Embryonic facial prominence (tissue), 1 donor: ENCODE data around the gene ZFAND6.
A peak's percentile ranks its signal among the peaks of the same experiment; 100 is the strongest.
"Not testable (repeated sequence)": the region's sequence is repeated elsewhere in the genome, so short reads cannot be mapped to it uniquely, and the experiment has no call there.

Experiments
- DNase-seq: peaks from one replicate; pipeline ENCODE4 v3.0.0-alpha.2; 2016; ENCODE audit errors: extremely low spot score

The ZFAND6 gene

DNA sequence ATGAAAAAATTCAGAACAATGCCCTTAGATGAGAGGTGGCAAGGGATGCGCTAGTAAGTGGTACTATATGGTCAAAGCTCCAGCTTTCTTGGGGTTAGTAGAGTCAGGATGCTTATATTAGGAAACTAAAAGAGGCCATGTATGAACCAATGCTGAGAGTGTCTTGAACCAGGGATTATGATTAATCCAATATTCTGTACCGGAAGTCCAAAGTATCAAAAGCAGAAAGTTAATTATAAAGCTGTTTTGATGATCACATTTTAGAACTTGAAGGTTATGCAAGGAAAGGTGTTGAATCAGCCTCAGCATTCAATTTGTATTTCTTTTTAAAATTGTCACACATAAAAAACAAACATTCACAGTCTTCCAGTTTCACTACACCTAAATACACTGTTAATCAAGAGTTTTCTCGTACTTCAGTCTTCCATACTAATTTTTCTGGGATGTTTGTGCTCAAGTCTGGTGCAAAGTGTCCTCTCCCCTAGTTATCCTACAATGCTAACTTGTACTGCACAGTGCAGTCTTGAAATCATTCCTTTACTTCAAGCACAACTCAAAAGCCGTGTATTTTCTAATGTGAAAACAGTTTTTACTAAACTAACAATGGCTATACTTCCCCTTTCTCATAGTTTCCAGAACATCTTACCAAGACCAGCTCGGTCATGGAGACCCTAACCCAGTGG is 82.6 kb downstream of the ZFAND6 start:
- DNase-seq = no peak

DNA sequence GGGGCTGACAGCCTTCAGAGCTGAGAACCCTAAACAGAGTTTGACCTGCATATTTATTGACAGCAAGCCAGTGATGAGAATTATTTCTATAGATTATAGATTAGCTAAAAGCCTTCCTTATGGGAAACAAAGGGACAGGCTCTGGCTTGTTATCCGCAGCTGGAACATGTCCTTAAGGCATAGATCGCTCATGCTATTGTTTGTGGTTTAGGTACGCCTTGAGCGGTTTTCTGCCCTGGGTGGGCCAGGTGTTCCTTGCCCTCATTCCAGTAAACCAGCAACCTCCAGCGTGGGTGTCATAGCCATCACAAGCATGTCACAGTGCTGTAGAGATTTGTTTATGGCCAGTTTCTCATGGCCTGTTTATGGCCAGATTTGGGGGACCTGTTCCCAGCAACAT is 83.2 kb downstream of the ZFAND6 start:
- DNase-seq = no peak

- DNase-seq = no peak
These were observed 91.7 kb downstream of the ZFAND6 start for GRCh38 chr15:80151148-80151547.

- DNase-seq = no peak
These were observed 92.1 kb downstream of the ZFAND6 start for GRCh38 chr15:80151576-80151975.

DNA sequence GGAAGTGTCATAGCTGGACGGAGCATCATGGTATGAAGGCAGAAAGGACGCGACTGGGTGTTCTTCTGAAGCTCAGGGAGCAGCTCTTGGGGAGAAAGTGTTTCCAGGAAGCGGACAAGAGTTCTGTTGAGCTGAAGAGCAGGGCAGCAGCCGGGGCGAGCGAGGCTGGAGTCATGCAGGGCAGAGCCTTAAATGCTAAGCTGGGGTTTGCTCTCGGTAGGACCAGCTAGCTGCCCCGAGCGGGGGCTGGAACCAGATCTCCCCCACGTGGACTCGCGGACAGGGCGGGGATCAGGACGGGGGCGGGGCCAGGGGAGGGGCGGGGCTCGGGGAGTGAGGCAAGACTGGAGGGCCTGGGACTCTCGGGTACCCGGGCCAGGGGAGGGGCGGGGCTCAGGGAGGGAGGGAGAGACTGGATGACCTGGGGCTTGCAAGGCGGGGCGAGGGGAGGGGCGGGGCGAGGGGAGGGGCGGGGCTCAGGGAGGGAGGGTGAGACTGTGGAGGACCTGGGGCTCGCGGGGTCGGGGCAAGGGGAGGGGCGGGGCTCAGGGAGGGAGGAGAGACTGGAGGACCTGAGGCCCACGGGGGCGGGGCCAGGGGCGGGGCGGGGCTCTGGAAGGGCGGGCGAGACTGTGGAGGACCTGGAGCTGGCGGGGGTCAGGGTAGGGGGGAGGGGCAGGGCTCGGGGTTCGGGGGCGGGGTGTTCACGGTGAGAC is 92.9 kb downstream of the ZFAND6 start:
- DNase-seq = peak; percentile 53

- no peak for DNase-seq
These were observed 93.7 kb downstream of the ZFAND6 start, which contains the start of gene FAH for GRCh38 chr15:80152896-80153876. FAH (plus strand) TSS chr15:80152999; CDS start chr15:80153055, 56 bp downstream.

DNA sequence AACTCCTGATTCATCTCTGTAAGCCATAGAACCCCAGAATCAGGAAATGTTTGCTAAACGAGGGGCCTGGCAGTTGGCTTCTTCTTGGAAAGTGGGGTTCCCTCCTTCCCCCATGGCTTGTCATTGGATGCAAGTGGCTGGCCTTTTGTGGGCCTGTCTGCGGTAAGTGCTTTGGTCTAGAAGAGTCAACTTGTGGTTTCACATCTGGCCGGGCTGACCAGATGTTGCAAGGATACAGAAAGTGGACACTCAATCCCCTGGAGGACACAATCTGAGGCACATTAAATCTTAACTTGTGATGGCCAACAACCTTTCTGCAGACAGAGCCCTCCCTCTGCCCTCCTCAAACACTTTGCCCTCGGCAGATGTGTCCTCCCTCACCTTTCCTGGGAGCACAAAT is 94.4 kb downstream of the ZFAND6 start:
- DNase-seq = no peak

DNA sequence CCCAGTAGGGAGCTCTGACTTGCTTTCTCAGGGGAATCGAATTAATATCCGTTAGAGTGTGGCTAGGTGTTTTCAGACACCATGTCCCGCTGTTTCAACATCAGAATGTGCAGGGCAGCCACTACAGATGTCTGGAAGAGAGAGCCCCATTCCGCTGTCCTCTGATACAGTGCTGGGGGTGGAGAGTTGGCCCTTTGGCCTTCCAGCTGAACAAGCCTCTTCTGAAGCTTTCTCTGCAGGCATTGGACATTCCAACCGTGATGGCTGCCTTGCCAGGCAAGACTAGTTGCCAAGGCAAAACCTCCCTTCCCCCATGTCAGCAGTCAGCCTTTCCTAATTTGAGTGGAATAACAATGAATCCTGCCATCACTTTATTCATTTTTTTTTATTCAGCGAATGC is 94.9 kb downstream of the ZFAND6 start:
- DNase-seq = no peak

DNA sequence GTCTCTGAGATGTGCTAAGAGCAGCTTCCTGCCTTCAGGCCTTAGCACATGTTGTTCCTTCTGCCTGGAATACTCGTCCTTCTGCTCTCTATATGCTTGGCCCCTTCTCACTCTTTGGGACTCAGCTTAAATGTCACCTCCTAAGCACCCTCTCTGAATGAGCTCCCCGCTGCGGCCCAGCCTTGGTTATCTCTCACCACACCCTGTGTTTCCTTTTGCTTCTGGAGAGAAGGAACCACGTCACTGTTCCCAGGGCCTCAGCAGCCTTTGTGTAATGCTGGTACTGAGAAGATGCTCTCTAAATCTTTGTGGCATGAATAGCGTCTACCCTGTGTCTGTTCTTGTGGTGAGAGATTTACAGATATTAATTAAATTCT is 95.5 kb downstream of the ZFAND6 start:
- DNase-seq = no peak

DNA sequence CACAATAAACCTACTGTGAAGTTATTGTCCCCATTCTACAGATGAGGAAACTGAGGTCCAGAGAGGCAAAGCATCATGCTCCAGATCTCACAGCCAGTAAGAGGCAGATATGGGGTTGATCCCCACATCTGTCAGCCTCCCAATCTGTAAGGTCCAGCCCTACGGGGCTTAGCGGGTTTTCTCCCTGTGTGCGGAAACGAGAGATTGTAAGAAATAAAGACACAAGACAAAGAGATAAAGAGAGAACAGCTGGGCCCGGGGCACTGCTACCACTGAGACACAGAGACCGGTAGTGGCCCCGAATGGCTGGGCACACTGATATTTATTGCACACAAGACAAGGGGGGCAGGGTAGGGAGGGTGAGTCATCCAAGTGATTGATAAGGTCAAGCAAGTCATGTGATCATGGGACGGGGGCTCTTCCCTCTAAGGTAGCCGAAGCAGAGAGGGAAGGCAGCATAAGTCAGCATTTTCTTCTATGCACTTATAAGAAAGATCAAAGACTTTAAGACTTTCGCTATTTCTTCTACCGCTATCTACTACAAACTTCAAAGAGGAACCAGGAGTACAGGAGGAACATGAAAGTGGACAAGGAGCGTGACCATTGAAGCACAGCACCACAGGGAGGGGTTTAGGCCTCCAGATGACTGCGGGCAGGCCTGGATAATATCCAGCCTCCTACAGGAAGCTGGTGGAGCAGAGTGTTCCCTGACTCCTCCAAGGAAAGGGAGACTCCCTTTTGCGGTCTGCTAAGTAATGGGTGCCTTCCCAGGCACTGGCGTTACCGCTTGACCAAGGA is 96.1 kb downstream of the ZFAND6 start:
- DNase-seq = not testable (repeated sequence)

GRCh38 chr15:80156176-80156720 is 96.8 kb downstream of the ZFAND6 start:
- no peak for DNase-seq

DNA sequence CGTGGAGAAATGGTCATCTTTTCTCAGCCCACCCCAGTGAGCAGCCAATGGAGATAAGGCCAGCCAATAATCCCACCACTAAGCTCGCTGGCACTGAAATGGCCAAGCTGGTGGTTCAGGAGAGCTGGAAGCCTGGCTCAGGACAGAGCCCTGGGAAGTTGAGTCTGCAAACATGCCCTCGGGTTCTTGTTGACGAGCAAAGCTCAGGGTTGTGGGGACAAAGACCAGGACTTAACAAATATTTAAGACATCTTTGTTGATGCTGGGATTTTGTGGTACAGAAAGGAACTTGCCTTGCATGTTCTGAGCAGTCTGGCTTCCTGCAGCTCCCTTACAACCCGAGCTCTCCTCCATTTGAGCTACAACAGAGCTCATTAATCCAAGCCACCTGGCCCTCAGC is 97.7 kb downstream of the ZFAND6 start:
- no peak for DNase-seq

DNA sequence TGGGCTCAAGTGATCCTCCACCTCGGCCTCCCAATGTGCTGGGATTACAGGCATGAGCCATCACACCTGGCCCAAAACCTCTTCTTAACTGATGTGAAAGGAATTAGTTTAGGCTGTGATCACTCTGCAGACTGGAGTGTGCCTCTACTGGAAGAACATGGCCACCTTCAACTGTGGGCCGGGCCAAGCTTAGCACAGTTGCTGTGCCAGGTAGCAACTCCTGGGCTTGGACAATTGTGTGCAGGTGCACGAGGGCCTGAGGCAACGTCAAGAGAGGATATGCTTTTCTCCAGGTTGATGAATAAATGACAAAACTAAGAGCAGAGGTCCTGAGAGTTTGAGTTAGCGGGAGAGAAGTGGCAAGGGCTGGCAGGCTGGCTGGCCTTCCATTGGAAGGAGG is 99.8 kb downstream of the ZFAND6 start:
- no peak for DNase-seq

GRCh38 chr15:80159811-80160569 is 100.5 kb downstream of the ZFAND6 start:
- no peak for DNase-seq

DNA sequence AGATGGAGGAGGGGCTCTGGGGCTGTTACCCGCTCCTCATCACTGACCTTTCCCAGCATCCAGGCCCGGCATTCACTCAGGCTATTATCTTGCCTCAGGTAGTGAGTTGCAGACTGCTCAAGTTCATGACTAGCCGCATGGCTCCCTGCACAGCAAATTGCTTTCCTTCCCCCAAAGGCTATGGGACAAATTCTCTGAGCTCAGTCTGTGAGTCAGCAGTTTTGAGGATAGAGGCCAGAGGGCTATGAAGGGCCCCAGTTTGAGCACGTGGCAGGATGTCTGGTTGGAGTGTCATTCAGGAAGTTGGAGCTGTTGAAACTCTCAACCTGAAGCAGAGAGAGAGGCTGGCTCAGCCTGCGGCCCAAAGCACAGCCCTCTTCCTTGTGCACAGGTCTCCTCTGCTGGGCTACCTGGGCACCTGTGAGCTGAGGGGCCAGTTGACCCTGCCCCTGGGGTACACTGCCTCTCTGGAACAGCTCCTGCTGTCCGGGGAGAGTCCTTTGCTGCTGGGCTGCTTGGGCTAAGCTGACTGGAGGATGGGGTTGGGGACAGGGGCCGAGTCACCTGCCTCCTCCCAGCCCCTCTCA is 101.2 kb downstream of the ZFAND6 start:
- DNase-seq = no peak

DNA sequence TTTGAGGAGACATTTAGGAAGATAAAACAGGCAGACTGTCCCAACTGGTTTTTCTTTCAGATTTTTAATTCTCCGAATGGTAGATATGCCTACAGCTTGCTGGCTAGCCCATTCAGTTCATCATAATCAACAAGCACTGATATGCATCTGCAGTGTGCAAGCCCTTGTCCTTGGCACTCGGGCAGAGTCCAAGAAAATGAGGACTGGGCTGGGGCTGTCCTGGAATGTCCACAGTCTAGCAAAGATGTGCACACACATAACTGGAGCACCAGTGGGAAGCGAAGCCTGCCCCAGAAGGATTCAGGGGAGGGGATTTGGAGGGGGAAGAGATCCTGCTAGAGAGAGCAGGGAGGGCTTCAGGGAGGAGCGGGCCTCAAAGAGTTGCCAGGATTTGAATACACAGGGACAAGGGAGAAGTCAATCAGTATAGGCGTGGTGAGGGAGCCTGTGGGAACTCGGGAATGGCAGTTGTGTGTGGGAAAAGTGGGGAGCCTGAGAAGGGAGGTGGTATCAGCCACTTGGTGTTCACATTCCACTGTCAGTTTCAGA is 102.1 kb downstream of the ZFAND6 start:
- DNase-seq = no peak

DNA sequence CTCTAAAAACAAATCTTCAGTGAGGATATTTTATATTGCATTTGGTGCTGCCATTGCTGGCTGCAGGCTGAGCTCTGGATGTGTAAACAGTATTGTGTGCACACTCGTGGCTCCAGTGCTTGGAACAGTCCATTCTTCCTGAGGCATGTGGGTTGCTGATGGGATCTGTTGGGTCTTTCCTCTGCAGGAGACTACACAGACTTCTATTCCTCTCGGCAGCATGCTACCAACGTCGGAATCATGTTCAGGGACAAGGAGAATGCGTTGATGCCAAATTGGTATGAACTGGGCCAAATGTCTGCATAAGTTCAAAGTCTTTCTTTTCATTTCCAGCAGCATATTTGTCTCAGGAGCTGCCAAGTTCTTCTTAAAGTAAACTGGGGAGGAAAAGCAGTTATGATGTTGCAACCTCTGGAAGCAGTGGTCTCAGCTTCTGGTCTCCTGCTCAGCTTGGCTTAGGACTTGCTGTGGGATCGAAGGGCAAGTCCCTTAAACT is 102.6 kb downstream of the ZFAND6 start:
- DNase-seq = no peak

- DNase-seq = no peak
These were observed 103.7 kb downstream of the ZFAND6 start for GRCh38 chr15:80163217-80163616.

- no peak for DNase-seq
These were observed 104.4 kb downstream of the ZFAND6 start for GRCh38 chr15:80163897-80164296.

GRCh38 chr15:80167936-80168335 is 108.5 kb downstream of the ZFAND6 start:
- no peak for DNase-seq
